GM12865 (cell line): Measurements from ENCODE around the gene RAB8B.

Source experiments
- DNase-seq: peaks from one replicate; pipeline ENCODE4 v3.0.0; 2010; ENCODE audit warnings: low read depth
- H3K4me3 ChIP-seq: 2 replicates; pipeline ENCODE4 v1.5.1; 2011; ENCODE audit warnings: mild to moderate bottlenecking, low read depth, low read length, control low read depth
- CTCF ChIP-seq: IDR thresholded peaks from 2 replicates; pipeline ENCODE4 v1.5.1; 2011; ENCODE audit warnings: low read length, control low read depth, low read depth, inconsistent platforms; ENCODE audit not compliant: insufficient read depth; ENCODE audit errors: missing control alignments

The RAB8B gene

GRCh38 chr15:63296195-63296594 lies 106.8 kb downstream of the RAB8B start:
- no peak for TF ChIP-seq CTCF
- DNase-seq = no peak
- no peak overlapping the region for H3K4me3 ChIP-seq

GRCh38 chr15:63299943-63300575 lies 110.7 kb downstream of the RAB8B start:
- no peak for DNase-seq
- no peak overlapping the region for H3K4me3 ChIP-seq
- no peak for TF ChIP-seq CTCF

- no peak for DNase-seq
- TF ChIP-seq CTCF = no peak
- H3K4me3 ChIP-seq = no peak overlapping the region
Observed at GRCh38 chr15:63301088-63301487, 111.7 kb downstream of the RAB8B start.

GRCh38 chr15:63305260-63305659 lies 115.9 kb downstream of the RAB8B start:
- no peak for DNase-seq
- no peak overlapping the region for H3K4me3 ChIP-seq
- no peak for TF ChIP-seq CTCF

- DNase-seq = no peak
- no peak overlapping the region for H3K4me3 ChIP-seq
- no peak for TF ChIP-seq CTCF
Observed at GRCh38 chr15:63306492-63307073, 117.2 kb downstream of the RAB8B start.

- DNase-seq = no peak
- no peak for TF ChIP-seq CTCF
- H3K4me3 ChIP-seq = no peak overlapping the region
Observed at GRCh38 chr15:63308491-63308890, 119.1 kb downstream of the RAB8B start.

GRCh38 chr15:63308947-63309346 lies 119.5 kb downstream of the RAB8B start:
- no peak for TF ChIP-seq CTCF
- no peak for DNase-seq

More at GRCh38 chr15:63308947-63309346, 119.5 kb downstream of the RAB8B start:
- no peak overlapping the region for H3K4me3 ChIP-seq
